Prostate gland (tissue), 2 donors: ENCODE measurements around the gene SORBS2. TPM values are rescaled to one million over a fixed set of nuclear protein-coding genes. Genes with fewer than 3 reads are reported as not detected.

ENCODE experiments used
- DNase-seq: peaks from one replicate; pipeline ENCODE4 v3.0.0-alpha.2; 2019; ENCODE audit warnings: low spot score
- H3K27ac ChIP-seq, 2 donors: fragments of 200-600 bp; sonication (generic); 2 replicates each; pipeline ENCODE4 v1.5.1; 2017 to 2019
- H3K27me3 ChIP-seq: fragments of 200-600 bp; sonication (generic); replicated peaks from 2 replicates; pipeline ENCODE4 v1.5.1; 2019; ENCODE audit not compliant: insufficient read depth
- H3K36me3 ChIP-seq, 2 donors: fragments of 200-600 bp; sonication (generic); 1 replicate in 1 of 2; 2 replicates in 1 of 2; pipeline versions ENCODE4 v1.5.1 to v1.8.1; 2017 to 2019
- H3K4me1 ChIP-seq: fragments of 200-600 bp; sonication (generic); replicated peaks from 2 replicates; pipeline ENCODE4 v1.5.1; 2019
- H3K4me3 ChIP-seq, 2 donors: fragments of 200-600 bp; sonication (generic); 2 replicates each; pipeline ENCODE4 v1.5.1; 2017 to 2019
- H3K9me3 ChIP-seq: fragments of 200-600 bp; sonication (generic); 2 replicates; pipeline ENCODE4 v1.5.1; 2017
- POLR2A ChIP-seq: fragments of 450-650 bp; IDR thresholded peaks from one replicate; pipeline ENCODE4 v1.6.1; 2016; ENCODE audit warnings: antibody characterized with exemption, mild to moderate bottlenecking
- POLR2AphosphoS5 ChIP-seq: sonication (generic); formaldehyde crosslinking; IDR thresholded peaks from one replicate; pipeline ENCODE4 v1.6.1; 2017; ENCODE audit warnings: antibody characterized with exemption
- WGBS: methylation state at CpG from one replicate; pipeline ENCODE4 v1.1.5; 2018; 5-methylcytosine and 5-hydroxymethylcytosine counted together
- intact Hi-C: fragments of 100-400 bp; cut with DNase I; formaldehyde crosslinking; loops from one replicate; pipeline ENCODE4 v1.14.2; 2022
- small RNA-seq, 2 donors: library from RNA; depleted of rRNA; stranded (forward); fragments of <200 nt; gene quantifications; one replicate each; pipeline ENCODE3, GENCODE V24; 2016
- total RNA-seq, 2 donors: library from RNA; depleted of rRNA; stranded (reverse); fragments of >200 nt; gene quantifications; one replicate each; pipeline ENCODE4 v1.1.0, GENCODE V29; 2016
- TF ChIP-seq, protein P1 (sequence below), 4 experiments: fragments of 200-600 bp in 2 of 4; fragments of 450-650 bp in 2 of 4; sonication (generic) in 2 of 4; IDR thresholded peaks; 1 replicate in 3 of 4; 2 replicates in 1 of 4; pipeline ENCODE4 v1.5.1; 2016 to 2019; ENCODE audit warnings: antibody characterized with exemption in 4 of 4, mild to moderate bottlenecking in 2 of 4, moderate library complexity in 2 of 4

The SORBS2 gene
- total RNA-seq, 2 donors from 2014 or later, result 175 to 242 TPM

DNA sequence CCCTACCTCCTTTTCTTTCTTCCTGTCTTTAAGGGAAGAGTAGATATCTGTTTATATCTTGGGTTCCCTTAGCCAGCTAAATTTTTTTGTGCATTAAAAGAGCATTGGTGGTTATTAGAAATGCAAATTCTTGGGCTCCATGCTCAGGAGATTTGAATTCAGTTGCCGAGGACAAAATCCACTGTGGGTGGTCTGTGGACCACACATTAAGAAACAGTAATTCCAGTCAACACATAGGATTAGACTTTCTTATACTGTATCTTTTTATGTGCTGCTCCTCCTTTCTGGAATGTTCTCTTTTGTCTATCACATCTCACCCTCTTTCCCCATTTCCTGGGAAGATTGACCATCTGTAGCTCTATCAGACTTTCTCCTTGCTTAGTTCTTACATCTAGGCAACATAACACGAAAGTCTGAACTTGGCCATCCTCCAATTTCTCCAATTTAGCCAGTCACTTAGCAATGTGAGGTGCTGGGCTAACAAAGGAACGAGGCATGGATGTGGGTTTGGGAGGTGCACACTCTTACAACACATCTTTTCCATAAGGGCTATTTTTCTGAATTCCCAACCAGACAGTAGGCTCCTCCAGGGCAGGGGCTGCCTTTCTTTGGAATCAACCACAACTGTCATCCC, 271.4 kb downstream of the SORBS2 start:
- Histone ChIP-seq H3K4me1 (no peaks in the 10 kb centered on the region), H3K36me3 (no peaks in the 10 kb centered on the region), H3K27me3 (no peaks in the 10 kb centered on the region), H3K4me3 (no peak overlapping the region), H3K27ac (peak overlapping the region; percentile 35 to 41), H3K9me3 (no peaks in the 10 kb centered on the region)
- no peak for TF ChIP-seq POLR2A
- no peak for DNase-seq
- intact Hi-C loops, result no loop called here
- 65% methylated on average over 3 of the region's 3 CpGs for WGBS

DNA sequence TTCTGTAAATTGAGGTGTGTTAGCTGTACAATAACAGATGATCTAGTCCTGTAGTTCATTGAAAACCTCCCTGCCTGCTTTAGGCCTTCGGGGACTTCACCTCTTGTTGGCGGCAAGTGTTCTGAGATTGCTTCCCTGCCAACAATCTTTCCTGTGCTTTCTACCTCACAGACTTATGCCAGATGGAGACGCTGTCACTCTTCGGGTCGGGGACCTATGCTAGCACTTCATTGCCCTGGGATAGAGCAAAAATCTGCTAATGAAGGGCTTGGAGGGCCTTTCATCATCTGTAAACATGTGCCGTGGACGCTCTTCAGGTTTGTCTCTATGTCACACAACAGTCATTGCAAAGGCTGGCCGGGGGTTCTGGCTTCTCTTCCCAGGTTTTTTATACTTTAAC, 272.0 kb downstream of the SORBS2 start:
- 90% methylated on average over 8 of the region's 8 CpGs for WGBS
- Histone ChIP-seq H3K4me1 (no peaks in the 10 kb centered on the region), H3K27me3 (no peaks in the 10 kb centered on the region), H3K27ac (no peak overlapping the region), H3K9me3 (no peaks in the 10 kb centered on the region), H3K4me3 (no peak overlapping the region), H3K36me3 (no peaks in the 10 kb centered on the region)
- no peak for DNase-seq
- intact Hi-C loops, result no loop called here
- TF ChIP-seq, protein P1, sequence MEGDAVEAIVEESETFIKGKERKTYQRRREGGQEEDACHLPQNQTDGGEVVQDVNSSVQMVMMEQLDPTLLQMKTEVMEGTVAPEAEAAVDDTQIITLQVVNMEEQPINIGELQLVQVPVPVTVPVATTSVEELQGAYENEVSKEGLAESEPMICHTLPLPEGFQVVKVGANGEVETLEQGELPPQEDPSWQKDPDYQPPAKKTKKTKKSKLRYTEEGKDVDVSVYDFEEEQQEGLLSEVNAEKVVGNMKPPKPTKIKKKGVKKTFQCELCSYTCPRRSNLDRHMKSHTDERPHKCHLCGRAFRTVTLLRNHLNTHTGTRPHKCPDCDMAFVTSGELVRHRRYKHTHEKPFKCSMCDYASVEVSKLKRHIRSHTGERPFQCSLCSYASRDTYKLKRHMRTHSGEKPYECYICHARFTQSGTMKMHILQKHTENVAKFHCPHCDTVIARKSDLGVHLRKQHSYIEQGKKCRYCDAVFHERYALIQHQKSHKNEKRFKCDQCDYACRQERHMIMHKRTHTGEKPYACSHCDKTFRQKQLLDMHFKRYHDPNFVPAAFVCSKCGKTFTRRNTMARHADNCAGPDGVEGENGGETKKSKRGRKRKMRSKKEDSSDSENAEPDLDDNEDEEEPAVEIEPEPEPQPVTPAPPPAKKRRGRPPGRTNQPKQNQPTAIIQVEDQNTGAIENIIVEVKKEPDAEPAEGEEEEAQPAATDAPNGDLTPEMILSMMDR (IDR thresholded peaks at IDR 0.05), result no peak
- TF ChIP-seq POLR2AphosphoS5 (no peak), POLR2A (no peak)

DNA sequence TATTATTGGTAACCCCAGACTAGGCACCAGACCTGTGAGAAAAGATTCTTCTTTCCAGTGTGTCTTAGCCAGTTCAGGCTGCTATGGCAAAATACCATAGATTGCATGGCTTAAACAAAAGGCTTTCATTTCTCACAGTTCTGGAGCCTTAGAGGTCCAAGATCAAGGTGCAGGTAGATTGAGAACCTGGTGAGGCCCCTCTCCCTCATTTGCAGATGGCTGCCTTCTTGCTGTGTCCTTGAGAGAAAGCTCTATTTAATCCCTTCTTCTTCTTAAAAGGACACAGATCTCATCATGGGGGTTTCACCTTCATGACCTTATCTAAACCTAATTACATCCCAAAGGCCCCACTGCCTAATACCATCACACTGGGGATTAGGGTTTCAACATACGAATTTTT, 273.2 kb downstream of the SORBS2 start:
- no peak for DNase-seq
- no peak overlapping the region for H3K4me3 ChIP-seq
- 82% methylated on average over 1 of the region's 1 CpG for WGBS
- no peak overlapping the region for H3K27ac ChIP-seq
- no peaks in the 10 kb centered on the region for H3K4me1 ChIP-seq
- no peaks in the 10 kb centered on the region for H3K36me3 ChIP-seq
- intact Hi-C loops, result loop anchor here (5.0 kb wide), 1 partner anchor 53 kb away; no protein-coding TSS in a partner anchor
- no peaks in the 10 kb centered on the region for H3K27me3 ChIP-seq
- no peaks in the 10 kb centered on the region for H3K9me3 ChIP-seq
- TF ChIP-seq, protein P1 (IDR thresholded peaks at IDR 0.05), result no peak
- no peak for TF ChIP-seq POLR2A
- TF ChIP-seq POLR2AphosphoS5, result no peak

DNA sequence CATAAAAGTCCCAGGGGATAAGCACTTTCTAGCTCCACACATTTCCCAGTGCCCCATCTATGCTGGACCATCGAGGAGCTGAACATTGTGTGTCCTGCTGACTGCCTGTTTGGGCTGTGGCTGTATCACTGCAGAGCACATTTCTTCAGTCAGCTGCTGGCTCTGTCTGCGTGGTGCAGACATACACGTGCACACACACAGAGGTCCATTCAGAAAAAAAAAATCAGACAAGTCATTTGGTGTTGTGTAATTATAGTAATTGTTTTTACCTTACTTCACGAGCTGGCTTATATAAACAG, 275.6 kb downstream of the SORBS2 start:
- no peak for DNase-seq
- 17% methylated on average over 4 of the region's 4 CpGs for WGBS

DNA sequence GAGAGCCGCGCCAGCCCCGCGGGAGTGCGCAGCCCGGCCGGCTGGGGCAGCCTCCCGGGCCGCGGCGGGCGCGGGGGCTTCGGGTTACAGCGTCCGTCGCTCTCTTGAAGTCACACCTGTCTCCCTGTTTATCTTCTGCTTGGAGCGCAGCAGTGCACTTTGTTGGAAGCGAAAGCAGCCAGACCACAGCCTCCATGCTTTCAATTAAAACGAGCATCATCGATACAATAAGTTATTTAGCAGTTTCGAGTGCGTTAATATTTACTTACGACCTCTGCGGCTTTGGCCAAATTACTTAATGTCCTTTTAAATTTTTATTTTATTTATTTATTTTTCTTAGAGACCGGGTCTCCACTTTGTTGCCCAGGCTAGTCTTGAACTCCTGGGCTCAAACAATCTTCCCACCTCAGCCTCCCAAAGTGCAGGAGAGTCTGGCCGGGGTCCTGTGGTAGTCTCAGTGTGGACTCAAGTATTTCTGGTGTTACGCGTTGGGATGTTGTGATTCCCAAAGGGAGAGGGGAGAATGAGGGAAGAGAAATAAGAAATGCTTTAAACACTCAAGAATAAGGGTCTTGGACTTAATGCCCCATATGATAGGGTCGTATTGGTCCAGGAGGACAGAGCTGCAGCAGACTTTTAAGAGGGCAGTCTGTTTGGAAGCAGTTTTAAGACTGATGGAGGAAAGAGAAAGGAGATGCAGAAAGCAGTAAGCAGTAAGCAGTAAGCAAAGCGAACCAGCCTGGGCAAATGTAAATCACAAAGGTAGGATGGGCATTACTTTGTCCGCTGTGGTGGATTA, 276.2 kb downstream of the SORBS2 start:
- TF ChIP-seq POLR2A (no peak), POLR2AphosphoS5 (no peak)
- TF ChIP-seq, protein P1 (IDR thresholded peaks at IDR 0.05), result no peak
- H3K9me3 ChIP-seq, result no peaks in the 10 kb centered on the region
- intact Hi-C loops, result loop anchor here (5.0 kb wide), 1 partner anchor 56 kb away; no protein-coding TSS in a partner anchor
- H3K4me3 ChIP-seq, result peak overlapping the region; percentile 57 to 80
- 5% methylated on average over 30 of the region's 32 CpGs for WGBS
- H3K27ac ChIP-seq, result peak overlapping the region; percentile 81 to 88
- no peaks in the 10 kb centered on the region for H3K4me1 ChIP-seq
- no peaks in the 10 kb centered on the region for H3K36me3 ChIP-seq
- H3K27me3 ChIP-seq, result no peaks in the 10 kb centered on the region
- peak; percentile 41 for DNase-seq

More for the DNA sequence above, 275.6 kb downstream of the SORBS2 start:
- Histone ChIP-seq H3K4me3 (no peak overlapping the region), H3K27me3 (no peaks in the 10 kb centered on the region), H3K36me3 (no peaks in the 10 kb centered on the region), H3K4me1 (no peaks in the 10 kb centered on the region), H3K27ac (peak overlapping the region in 1 of 2 donors; percentile 88), H3K9me3 (no peaks in the 10 kb centered on the region)
- peak; percentile 35 for TF ChIP-seq POLR2AphosphoS5
- TF ChIP-seq, protein P1 (IDR thresholded peaks at IDR 0.05), result no peak
- intact Hi-C loops, result loop anchor here (5.0 kb wide), 1 partner anchor 56 kb away; no protein-coding TSS in a partner anchor

Small RNAs within 50 kb of the gene (small RNA-seq; reads per million reads assigned to genes)
- gene RF00019, result 0 reads per million in 2 donors
